Dendritic cell treated with granulocyte-macrophage colony-stimulating factor and Interleukin-4, amounts not matched to agents 40 ng/mL and 50 ng/mL, for 4 days (primary cell): ENCODE data around the gene GFRA4.
"Not testable (repeated sequence)": the region's sequence is repeated elsewhere in the genome, so short reads cannot be mapped to it uniquely, and the experiment has no call there.

Experiments used
- H3K27ac Mint-ChIP-seq: one replicate; pipeline ENCODE4 v1.8.0; 2022; ENCODE audit warnings: mild to moderate bottlenecking, mixed read lengths
- H3K27me3 Mint-ChIP-seq: one replicate; pipeline ENCODE4 v1.8.0; 2022; ENCODE audit warnings: mild to moderate bottlenecking, mixed read lengths
- H3K36me3 Mint-ChIP-seq: one replicate; pipeline ENCODE4 v1.8.0; 2022; ENCODE audit warnings: low read depth, mixed read lengths
- H3K4me1 Mint-ChIP-seq: one replicate; pipeline ENCODE4 v1.8.0; 2022; ENCODE audit warnings: low read depth, mixed read lengths
- H3K4me3 Mint-ChIP-seq: one replicate; pipeline ENCODE4 v1.8.0; 2022; ENCODE audit warnings: mild to moderate bottlenecking, moderate library complexity, mixed read lengths
- H3K9me3 Mint-ChIP-seq: one replicate; pipeline ENCODE4 v1.8.0; 2022; ENCODE audit warnings: mixed read lengths
- intact Hi-C: fragments of 100-400 bp; cut with micrococcal nuclease; formaldehyde crosslinking; loops from one replicate; pipeline ENCODE4 v1.15.0; 2022

Gene GFRA4

GRCh38 chr20:3615171-3615840 lies 47.9 kb downstream of the GFRA4 start:
- intact Hi-C loops, H3K4me3 Mint-ChIP-seq: not testable (repeated sequence)

GRCh38 chr20:3614466-3614865 lies 48.7 kb downstream of the GFRA4 start:
- no peaks in the 10 kb centered on the region for H3K4me1 Mint-ChIP-seq
- intact Hi-C loops, result no loop called here
- H3K36me3 Mint-ChIP-seq, result peaks cover 68% of the 10 kb centered on the region
- H3K4me3 Mint-ChIP-seq, result no peak overlapping the region
- H3K27me3 Mint-ChIP-seq, result no peaks in the 10 kb centered on the region
- H3K27ac Mint-ChIP-seq, result no peak overlapping the region
- no peaks in the 10 kb centered on the region for H3K9me3 Mint-ChIP-seq

More at GRCh38 chr20:3615171-3615840, 47.9 kb downstream of the GFRA4 start:
- not testable (repeated sequence) for H3K27ac Mint-ChIP-seq, H3K4me1 Mint-ChIP-seq, H3K27me3 Mint-ChIP-seq, H3K9me3 Mint-ChIP-seq
- peaks cover 70% of the 10 kb centered on the region for H3K36me3 Mint-ChIP-seq

GRCh38 chr20:3613821-3614440 lies 49.3 kb downstream of the GFRA4 start:
- no peak overlapping the region for H3K4me3 Mint-ChIP-seq
- H3K27ac Mint-ChIP-seq, result no peak overlapping the region
- H3K27me3 Mint-ChIP-seq, result no peaks in the 10 kb centered on the region
- H3K4me1 Mint-ChIP-seq, result no peaks in the 10 kb centered on the region
- peaks cover 69% of the 10 kb centered on the region for H3K36me3 Mint-ChIP-seq
- intact Hi-C loops, result no loop called here
- H3K9me3 Mint-ChIP-seq, result no peaks in the 10 kb centered on the region

- intact Hi-C loops, result no loop called here
These were observed 50.2 kb downstream of the GFRA4 start for GRCh38 chr20:3612795-3613572.

DNA sequence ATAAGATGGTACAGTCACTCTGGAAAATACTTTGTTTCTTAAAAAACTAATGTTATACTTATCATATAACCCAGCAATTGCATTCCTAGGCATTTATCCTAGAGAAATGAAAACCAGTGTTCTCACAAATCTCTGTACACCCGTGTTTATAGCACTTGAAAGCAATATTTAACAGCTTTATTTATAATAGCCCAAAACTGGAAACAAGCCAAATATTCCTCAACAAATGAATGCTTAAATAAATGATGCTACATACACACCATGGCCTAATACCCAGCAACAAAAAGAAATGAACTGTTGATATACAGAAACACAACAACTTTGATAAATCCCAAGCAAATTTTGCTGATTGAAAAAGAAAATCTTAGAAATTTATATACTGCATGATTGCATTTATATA lies 51.3 kb downstream of the GFRA4 start:
- no peaks in the 10 kb centered on the region for H3K4me1 Mint-ChIP-seq
- H3K27me3 Mint-ChIP-seq, result no peaks in the 10 kb centered on the region
- no peak overlapping the region for H3K4me3 Mint-ChIP-seq
- peaks cover 68% of the 10 kb centered on the region for H3K36me3 Mint-ChIP-seq
- intact Hi-C loops, result no loop called here
- no peaks in the 10 kb centered on the region for H3K9me3 Mint-ChIP-seq
- no peak overlapping the region for H3K27ac Mint-ChIP-seq

More at GRCh38 chr20:3612795-3613572, 50.2 kb downstream of the GFRA4 start:
- H3K4me1 Mint-ChIP-seq, result no peaks in the 10 kb centered on the region
- H3K27ac Mint-ChIP-seq, result no peak overlapping the region
- peaks cover 69% of the 10 kb centered on the region for H3K36me3 Mint-ChIP-seq
- H3K4me3 Mint-ChIP-seq, result no peak overlapping the region
- no peaks in the 10 kb centered on the region for H3K27me3 Mint-ChIP-seq
- H3K9me3 Mint-ChIP-seq, result no peaks in the 10 kb centered on the region
